Effector memory CD4-positive, alpha-beta T cell (primary cell): ENCODE measurements around the gene NLRC5.

Experiments
- DNase-seq, 3 donors: peaks; one replicate each; pipeline ENCODE4 v3.0.0-alpha.2; 2020
- H3K27ac ChIP-seq: 2 replicates; pipeline ENCODE4 v1.7.0; 2013; ENCODE audit warnings: mild to moderate bottlenecking, low read length, moderate library complexity; ENCODE audit not compliant: insufficient read depth, poor library complexity, severe bottlenecking
- H3K27me3 ChIP-seq: replicated peaks from 2 replicates; pipeline ENCODE4 v1.7.0; 2013; ENCODE audit warnings: mild to moderate bottlenecking, low read length; ENCODE audit not compliant: insufficient read depth, control insufficient read depth, poor library complexity, severe bottlenecking
- H3K36me3 ChIP-seq: 2 replicates; pipeline ENCODE4 v1.7.0; 2013; ENCODE audit warnings: mild to moderate bottlenecking, low read length, moderate library complexity; ENCODE audit not compliant: control insufficient read depth, insufficient read depth
- H3K4me1 ChIP-seq: 2 replicates; pipeline ENCODE4 v1.7.0; 2013; ENCODE audit warnings: low read length, mild to moderate bottlenecking; ENCODE audit not compliant: control insufficient read depth, insufficient read depth, poor library complexity, severe bottlenecking
- H3K4me3 ChIP-seq: 2 replicates; pipeline ENCODE4 v1.7.0; 2013; ENCODE audit warnings: low read length, low read depth, mild to moderate bottlenecking; ENCODE audit not compliant: insufficient read depth, poor library complexity, severe bottlenecking
- H3K9me3 ChIP-seq: 2 replicates; pipeline ENCODE4 v1.7.0; 2013; ENCODE audit warnings: mild to moderate bottlenecking, low read length, moderate library complexity; ENCODE audit not compliant: control insufficient read depth

Gene NLRC5

GRCh38 chr16:57021757-57022156 lies 32.4 kb downstream of the NLRC5 start:
- H3K27me3 ChIP-seq, result no peaks in the 10 kb centered on the region
- no peak overlapping the region for H3K4me3 ChIP-seq
- peak overlapping the region; percentile 63 for H3K27ac ChIP-seq
- H3K36me3 ChIP-seq, result peaks cover 72% of the 10 kb centered on the region
- DNase-seq, result no peak
- H3K4me1 ChIP-seq, result peaks cover 63% of the 10 kb centered on the region
- H3K9me3 ChIP-seq, result no peaks in the 10 kb centered on the region

- no peaks in the 10 kb centered on the region for H3K9me3 ChIP-seq
- no peaks in the 10 kb centered on the region for H3K27me3 ChIP-seq
- H3K36me3 ChIP-seq, result peaks cover 68% of the 10 kb centered on the region
- no peak for DNase-seq
- peak overlapping the region; percentile 63 for H3K27ac ChIP-seq
- H3K4me1 ChIP-seq, result peaks cover 57% of the 10 kb centered on the region
- no peak overlapping the region for H3K4me3 ChIP-seq
Measured at GRCh38 chr16:57022445-57022844, 33.1 kb downstream of the NLRC5 start.

GRCh38 chr16:57023541-57024249 lies 34.3 kb downstream of the NLRC5 start:
- DNase-seq, result peak; percentile 61 to 78 (median 68)
- Histone ChIP-seq H3K27ac (peak overlapping the region; percentile 63), H3K36me3 (peaks cover 66% of the 10 kb centered on the region), H3K4me1 (peaks cover 57% of the 10 kb centered on the region), H3K4me3 (peak overlapping the region; percentile 24), H3K9me3 (no peaks in the 10 kb centered on the region), H3K27me3 (no peaks in the 10 kb centered on the region)

GRCh38 chr16:57024894-57025680 lies 35.7 kb downstream of the NLRC5 start:
- no peak overlapping the region for H3K27ac ChIP-seq

GRCh38 chr16:57025941-57026777 lies 36.8 kb downstream of the NLRC5 start:
- Histone ChIP-seq H3K36me3 (peaks cover 64% of the 10 kb centered on the region), H3K4me1 (peaks cover 48% of the 10 kb centered on the region)

More at GRCh38 chr16:57024894-57025680, 35.7 kb downstream of the NLRC5 start:
- Histone ChIP-seq H3K9me3 (no peaks in the 10 kb centered on the region), H3K36me3 (peaks cover 66% of the 10 kb centered on the region), H3K4me1 (peaks cover 57% of the 10 kb centered on the region), H3K27me3 (no peaks in the 10 kb centered on the region), H3K4me3 (no peak overlapping the region)
- no peak for DNase-seq

GRCh38 chr16:57026778-57027062 lies 37.4 kb downstream of the NLRC5 start:
- Histone ChIP-seq H3K36me3 (peaks cover 64% of the 10 kb centered on the region), H3K4me3 (no peak overlapping the region), H3K27me3 (no peaks in the 10 kb centered on the region), H3K9me3 (no peaks in the 10 kb centered on the region), H3K4me1 (peaks cover 42% of the 10 kb centered on the region), H3K27ac (no peak overlapping the region)
- no peak for DNase-seq

More at GRCh38 chr16:57025941-57026777, 36.8 kb downstream of the NLRC5 start:
- Histone ChIP-seq H3K9me3 (no peaks in the 10 kb centered on the region), H3K27ac (no peak overlapping the region), H3K4me3 (no peak overlapping the region), H3K27me3 (no peaks in the 10 kb centered on the region)
- DNase-seq, result no peak

GRCh38 chr16:57027067-57027466 lies 37.7 kb downstream of the NLRC5 start:
- Histone ChIP-seq H3K27me3 (no peaks in the 10 kb centered on the region), H3K4me1 (peaks cover 39% of the 10 kb centered on the region), H3K36me3 (peaks cover 62% of the 10 kb centered on the region), H3K9me3 (no peaks in the 10 kb centered on the region), H3K27ac (no peak overlapping the region), H3K4me3 (no peak overlapping the region)
- DNase-seq, result no peak

GRCh38 chr16:57028086-57028485 lies 38.7 kb downstream of the NLRC5 start:
- DNase-seq, result no peak
- H3K9me3 ChIP-seq, result no peaks in the 10 kb centered on the region
- H3K4me3 ChIP-seq, result no peak overlapping the region
- no peaks in the 10 kb centered on the region for H3K27me3 ChIP-seq
- H3K36me3 ChIP-seq, result peaks cover 63% of the 10 kb centered on the region
- H3K27ac ChIP-seq, result peak overlapping the region; percentile 35
- peaks cover 29% of the 10 kb centered on the region for H3K4me1 ChIP-seq

GRCh38 chr16:57029161-57030160 lies 40.1 kb downstream of the NLRC5 start:
- no peaks in the 10 kb centered on the region for H3K27me3 ChIP-seq
- H3K36me3 ChIP-seq, result peaks cover 77% of the 10 kb centered on the region
- no peak for DNase-seq
- no peak overlapping the region for H3K27ac ChIP-seq
- H3K9me3 ChIP-seq, result no peaks in the 10 kb centered on the region
- H3K4me1 ChIP-seq, result peaks cover 18% of the 10 kb centered on the region
- H3K4me3 ChIP-seq, result no peak overlapping the region
